ENCODE measurements around the gene SSR1. TPM values are rescaled to one million over a fixed set of nuclear protein-coding genes. Genes with fewer than 3 reads are reported as not detected.

SSR1 gene
- polyA plus RNA-seq, 1 donor from 2014 or later, result 53.0 TPM

GRCh38 chr6:7237653-7238188, 75.3 kb downstream of the SSR1 start:
- Histone ChIP-seq H3K9ac (ENCODE audit: low read length) (no peak overlapping the region), H3K27me3 (ENCODE audit: insufficient read depth, low read depth, low read length) (no peaks in the 10 kb centered on the region), H3F3A (ENCODE audit: insufficient read depth, low read length, poor library complexity, severe bottlenecking) (no peaks in the 10 kb centered on the region), H3K4me3 (ENCODE audit: low read length) (no peak overlapping the region), H3K27ac (ENCODE audit: low read length) (no peak overlapping the region), H2AFZ (ENCODE audit: low read depth, low read length) (no peak overlapping the region), H4K20me1 (ENCODE audit: insufficient read depth) (no peaks in the 10 kb centered on the region), H3K9me3 (ENCODE audit: low read length) (no peaks in the 10 kb centered on the region), H3K4me2 (ENCODE audit: low read length) (no peak overlapping the region), H3K36me3 (ENCODE audit: insufficient read depth, low read length) (no peaks in the 10 kb centered on the region), H3K79me2 (replicated peaks; ENCODE audit: insufficient read depth, low read length) (no peaks in the 10 kb centered on the region), H3K9me2 (ENCODE audit: insufficient read depth, low read length) (no peaks in the 10 kb centered on the region)
- no peak for TF ChIP-seq RAD21 (conservative IDR thresholded peaks at IDR 0.05)
- TF ChIP-seq SMC3 (conservative IDR thresholded peaks at IDR 0.05; ENCODE audit: poor library complexity), result no peak
- TF ChIP-seq MXI1 (conservative IDR thresholded peaks at IDR 0.05; ENCODE audit: poor library complexity, severe bottlenecking), result no peak
- TF ChIP-seq CTCF (IDR thresholded peaks at IDR 0.05; ENCODE audit: poor library complexity, severe bottlenecking), result no peak
- no peak for TF ChIP-seq TAF1 (IDR thresholded peaks at IDR 0.05; ENCODE audit: low read depth)

GRCh38 chr6:7236306-7237209, 76.4 kb downstream of the SSR1 start:
- no peaks in the 10 kb centered on the region for H3K27me3 ChIP-seq (ENCODE audit: insufficient read depth, low read depth, low read length)
- no peaks in the 10 kb centered on the region for H3K79me2 ChIP-seq (replicated peaks; ENCODE audit: insufficient read depth, low read length)
- H3K9ac ChIP-seq (ENCODE audit: low read length), result no peak overlapping the region
- no peak overlapping the region for H3K4me2 ChIP-seq (ENCODE audit: low read length)
- H3K9me3 ChIP-seq (ENCODE audit: low read length), result no peaks in the 10 kb centered on the region
- H3K4me3 ChIP-seq (ENCODE audit: low read length), result no peak overlapping the region
- no peaks in the 10 kb centered on the region for H3K36me3 ChIP-seq (ENCODE audit: insufficient read depth, low read length)
- no peaks in the 10 kb centered on the region for H4K20me1 ChIP-seq (ENCODE audit: insufficient read depth)
- H3K9me2 ChIP-seq (ENCODE audit: insufficient read depth, low read length), result no peaks in the 10 kb centered on the region
- no peaks in the 10 kb centered on the region for H3F3A ChIP-seq (ENCODE audit: insufficient read depth, low read length, poor library complexity, severe bottlenecking)
- H2AFZ ChIP-seq (ENCODE audit: low read depth, low read length), result no peak overlapping the region
- no peak overlapping the region for H3K27ac ChIP-seq (ENCODE audit: low read length)
- TF ChIP-seq EP300 (conservative IDR thresholded peaks at IDR 0.05; ENCODE audit: poor library complexity, severe bottlenecking), result no peak
- TF ChIP-seq REST (IDR thresholded peaks at IDR 0.05; ENCODE audit: borderline replicate concordance), result no peak
- no peak for TF ChIP-seq CTCF (IDR thresholded peaks at IDR 0.05; ENCODE audit: poor library complexity, severe bottlenecking)
- no peak for TF ChIP-seq EZH2 (IDR thresholded peaks at IDR 0.05; ENCODE audit: borderline replicate concordance, insufficient read depth, low read length, poor library complexity, severe bottlenecking)
- TF ChIP-seq POLR2AphosphoS5 (IDR thresholded peaks at IDR 0.05), result no peak
- no peak for TF ChIP-seq MXI1 (conservative IDR thresholded peaks at IDR 0.05; ENCODE audit: poor library complexity, severe bottlenecking)
- no peak for TF ChIP-seq SMC3 (conservative IDR thresholded peaks at IDR 0.05; ENCODE audit: poor library complexity)
- no peak for TF ChIP-seq RAD21 (conservative IDR thresholded peaks at IDR 0.05)
- TF ChIP-seq TAF1 (IDR thresholded peaks at IDR 0.05; ENCODE audit: low read depth), result no peak

Data from neural cell (in vitro differentiated cells).